GM18519 (cell line): Measurements from ENCODE around the gene TOMM70.
"Not testable (repeated sequence)": the region's sequence is repeated elsewhere in the genome, so short reads cannot be mapped to it uniquely, and the experiment has no call there.

Experiments used
- ATAC-seq: cut with Tn5 transposase; IDR thresholded peaks from one replicate; pipeline ENCODE4 v1.9.1; 2021; ENCODE audit warnings: mild to moderate bottlenecking, moderate library complexity; ENCODE audit not compliant: unreplicated experiment, low FRiP score

Gene TOMM70

GRCh38 chr3:100400780-100401673 is at the start of gene TOMM70, which contains the start of gene LNP1:
Gene TOMM70, minus strand, starts transcription at chr3:100401089. Its CDS starts 140 bp downstream, at chr3:100400949.
Gene LNP1, plus strand, starts transcription at chr3:100401539. Its CDS starts 28,191 bp downstream, at chr3:100429730.
- ATAC-seq = peak; percentile 65

GRCh38 chr3:100449214-100449613 is 48.3 kb upstream of the TOMM70 start:
- ATAC-seq = no peak

- ATAC-seq = no peak
Observed at GRCh38 chr3:100448079-100448478, 47.2 kb upstream of the TOMM70 start.

GRCh38 chr3:100447067-100447466 is 46.2 kb upstream of the TOMM70 start:
- ATAC-seq = not testable (repeated sequence)

- no peak for ATAC-seq
Observed at GRCh38 chr3:100443690-100444089, 42.8 kb upstream of the TOMM70 start.

- no peak for ATAC-seq
Observed at GRCh38 chr3:100440895-100441294, 40.0 kb upstream of the TOMM70 start.

GRCh38 chr3:100438623-100438974 is 37.7 kb upstream of the TOMM70 start:
- ATAC-seq = no peak

GRCh38 chr3:100437721-100438622 is 37.1 kb upstream of the TOMM70 start:
- ATAC-seq = no peak

GRCh38 chr3:100436951-100437350 is 36.1 kb upstream of the TOMM70 start:
- no peak for ATAC-seq

GRCh38 chr3:100429187-100429716 is 28.4 kb upstream of the TOMM70 start:
- no peak for ATAC-seq

- ATAC-seq = no peak
Observed at GRCh38 chr3:100427699-100428098, 26.8 kb upstream of the TOMM70 start.

- ATAC-seq = no peak
Observed at GRCh38 chr3:100426067-100426682, 25.3 kb upstream of the TOMM70 start.

- no peak for ATAC-seq
Observed at GRCh38 chr3:100425316-100425715, 24.4 kb upstream of the TOMM70 start.

- ATAC-seq = no peak
Observed at GRCh38 chr3:100424261-100424660, 23.4 kb upstream of the TOMM70 start.

GRCh38 chr3:100423611-100424010 is 22.7 kb upstream of the TOMM70 start:
- ATAC-seq = no peak

- ATAC-seq = no peak
Observed at GRCh38 chr3:100420885-100421284, 20.0 kb upstream of the TOMM70 start.

GRCh38 chr3:100419406-100419805 is 18.5 kb upstream of the TOMM70 start:
- ATAC-seq = no peak

- no peak for ATAC-seq
Observed at GRCh38 chr3:100416863-100417262, 16.0 kb upstream of the TOMM70 start.

- no peak for ATAC-seq
Observed at GRCh38 chr3:100416176-100416575, 15.3 kb upstream of the TOMM70 start.

- no peak for ATAC-seq
Observed at GRCh38 chr3:100413613-100414012, 12.7 kb upstream of the TOMM70 start.
